ENCODE measurements around the gene ABCE1.

Gene ABCE1

GRCh38 chr4:145098675-145099037, 545 bp downstream of the ABCE1 start:
- FAIRE-seq (no peak), DNase-seq (ENCODE audit: insufficient read length, low spot score) (peak; percentile 8)
- no peak for TF ChIP-seq TAF1 (IDR thresholded peaks at IDR 0.05; ENCODE audit: low read depth, low read length)
- no peak for TF ChIP-seq SPI1 (IDR thresholded peaks at IDR 0.05; ENCODE audit: low read depth, low read length)
- no peak for TF ChIP-seq PAX5 (IDR thresholded peaks at IDR 0.05; ENCODE audit: insufficient read depth, low read length, severe bottlenecking)
- TF ChIP-seq POLR2AphosphoS5 (IDR thresholded peaks at IDR 0.05; ENCODE audit: low read depth, low read length), result no peak
- TF ChIP-seq POLR2A (IDR thresholded peaks at IDR 0.05; ENCODE audit: low read depth, low read length), result no peak
- TF ChIP-seq POU2F2 (IDR thresholded peaks at IDR 0.05; ENCODE audit: low read depth, low read length), result no peak

GRCh38 chr4:145099653-145100052, 1.5 kb downstream of the ABCE1 start:
- TF ChIP-seq POLR2AphosphoS5 (IDR thresholded peaks at IDR 0.05; ENCODE audit: low read depth, low read length), result no peak
- TF ChIP-seq TAF1 (IDR thresholded peaks at IDR 0.05; ENCODE audit: low read depth, low read length), result no peak
- no peak for TF ChIP-seq POU2F2 (IDR thresholded peaks at IDR 0.05; ENCODE audit: low read depth, low read length)
- peak; percentile 91 for TF ChIP-seq SPI1 (IDR thresholded peaks at IDR 0.05; ENCODE audit: low read depth, low read length)
- no peak for TF ChIP-seq POLR2A (IDR thresholded peaks at IDR 0.05; ENCODE audit: low read depth, low read length)
- no peak for DNase-seq (ENCODE audit: insufficient read length, low spot score)
- no peak for FAIRE-seq

- TF ChIP-seq TAF1 (IDR thresholded peaks at IDR 0.05; ENCODE audit: low read depth, low read length), result no peak
- FAIRE-seq, result peak; percentile 56
Measured at GRCh38 chr4:145101091-145101490, 3.0 kb downstream of the ABCE1 start.

GRCh38 chr4:145102619-145103018, 4.5 kb downstream of the ABCE1 start:
- TF ChIP-seq POLR2A (IDR thresholded peaks at IDR 0.05; ENCODE audit: low read depth, low read length) (no peak), POLR2AphosphoS5 (IDR thresholded peaks at IDR 0.05; ENCODE audit: low read depth, low read length) (no peak), POU2F2 (IDR thresholded peaks at IDR 0.05; ENCODE audit: low read depth, low read length) (no peak), PAX5 (IDR thresholded peaks at IDR 0.05; ENCODE audit: insufficient read depth, low read length, severe bottlenecking) (no peak), SPI1 (IDR thresholded peaks at IDR 0.05; ENCODE audit: low read depth, low read length) (no peak), TAF1 (IDR thresholded peaks at IDR 0.05; ENCODE audit: low read depth, low read length) (no peak)
- DNase-seq (ENCODE audit: insufficient read length, low spot score) (no peak), FAIRE-seq (no peak)

More at GRCh38 chr4:145101091-145101490, 3.0 kb downstream of the ABCE1 start:
- DNase-seq (ENCODE audit: insufficient read length, low spot score), result no peak

- TF ChIP-seq PAX5 (IDR thresholded peaks at IDR 0.05; ENCODE audit: insufficient read depth, low read length, severe bottlenecking), result no peak
- peak; percentile 52 for TF ChIP-seq SPI1 (IDR thresholded peaks at IDR 0.05; ENCODE audit: low read depth, low read length)
- TF ChIP-seq POLR2AphosphoS5 (IDR thresholded peaks at IDR 0.05; ENCODE audit: low read depth, low read length), result no peak
- no peak for TF ChIP-seq POLR2A (IDR thresholded peaks at IDR 0.05; ENCODE audit: low read depth, low read length)
- FAIRE-seq (no peak), DNase-seq (ENCODE audit: insufficient read length, low spot score) (no peak)
Measured at GRCh38 chr4:145103496-145103895, 5.4 kb downstream of the ABCE1 start.

GRCh38 chr4:145107126-145107525, 9.0 kb downstream of the ABCE1 start:
- TF ChIP-seq POLR2A (IDR thresholded peaks at IDR 0.05; ENCODE audit: low read depth, low read length) (no peak), SPI1 (IDR thresholded peaks at IDR 0.05; ENCODE audit: low read depth, low read length) (no peak), PAX5 (IDR thresholded peaks at IDR 0.05; ENCODE audit: insufficient read depth, low read length, severe bottlenecking) (no peak), TAF1 (IDR thresholded peaks at IDR 0.05; ENCODE audit: low read depth, low read length) (no peak), POU2F2 (IDR thresholded peaks at IDR 0.05; ENCODE audit: low read depth, low read length) (no peak), POLR2AphosphoS5 (IDR thresholded peaks at IDR 0.05; ENCODE audit: low read depth, low read length) (no peak)
- FAIRE-seq (no peak), DNase-seq (ENCODE audit: insufficient read length, low spot score) (no peak)

GRCh38 chr4:145108128-145108527, 10.0 kb downstream of the ABCE1 start:
- TF ChIP-seq POLR2A (IDR thresholded peaks at IDR 0.05; ENCODE audit: low read depth, low read length) (no peak), TAF1 (IDR thresholded peaks at IDR 0.05; ENCODE audit: low read depth, low read length) (no peak), PAX5 (IDR thresholded peaks at IDR 0.05; ENCODE audit: insufficient read depth, low read length, severe bottlenecking) (no peak), POU2F2 (IDR thresholded peaks at IDR 0.05; ENCODE audit: low read depth, low read length) (no peak), SPI1 (IDR thresholded peaks at IDR 0.05; ENCODE audit: low read depth, low read length) (no peak), POLR2AphosphoS5 (IDR thresholded peaks at IDR 0.05; ENCODE audit: low read depth, low read length) (no peak)
- FAIRE-seq, result no peak
- no peak for DNase-seq (ENCODE audit: insufficient read length, low spot score)

GRCh38 chr4:145125396-145125795, 27.3 kb downstream of the ABCE1 start:
- DNase-seq (ENCODE audit: insufficient read length, low spot score) (no peak), FAIRE-seq (no peak)
- TF ChIP-seq TAF1 (IDR thresholded peaks at IDR 0.05; ENCODE audit: low read depth, low read length) (no peak), POLR2A (IDR thresholded peaks at IDR 0.05; ENCODE audit: low read depth, low read length) (no peak), SPI1 (IDR thresholded peaks at IDR 0.05; ENCODE audit: low read depth, low read length) (no peak), POU2F2 (IDR thresholded peaks at IDR 0.05; ENCODE audit: low read depth, low read length) (no peak), PAX5 (IDR thresholded peaks at IDR 0.05; ENCODE audit: insufficient read depth, low read length, severe bottlenecking) (no peak), POLR2AphosphoS5 (IDR thresholded peaks at IDR 0.05; ENCODE audit: low read depth, low read length) (no peak)

GRCh38 chr4:145130130-145130529, 32.0 kb downstream of the ABCE1 start:
- peak; percentile 66 for FAIRE-seq

GRCh38 chr4:145130788-145131399, 32.8 kb downstream of the ABCE1 start:
- peak; percentile 63 for FAIRE-seq
- TF ChIP-seq SPI1 (IDR thresholded peaks at IDR 0.05; ENCODE audit: low read depth, low read length), result no peak
- TF ChIP-seq PAX5 (IDR thresholded peaks at IDR 0.05; ENCODE audit: insufficient read depth, low read length, severe bottlenecking), result no peak
- no peak for TF ChIP-seq POLR2A (IDR thresholded peaks at IDR 0.05; ENCODE audit: low read depth, low read length)
- no peak; the same call in 1 of the 2 replicates for TF ChIP-seq POLR2AphosphoS5 (IDR thresholded peaks at IDR 0.05; ENCODE audit: low read depth, low read length)
- no peak for TF ChIP-seq POU2F2 (IDR thresholded peaks at IDR 0.05; ENCODE audit: low read depth, low read length)
- TF ChIP-seq TAF1 (IDR thresholded peaks at IDR 0.05; ENCODE audit: low read depth, low read length), result no peak
- DNase-seq (ENCODE audit: insufficient read length, low spot score), result no peak

More at GRCh38 chr4:145130130-145130529, 32.0 kb downstream of the ABCE1 start:
- TF ChIP-seq PAX5 (IDR thresholded peaks at IDR 0.05; ENCODE audit: insufficient read depth, low read length, severe bottlenecking) (no peak), POLR2A (IDR thresholded peaks at IDR 0.05; ENCODE audit: low read depth, low read length) (0 out of 2 replicates have a peak, but pooled peaks have one; percentile 37), TAF1 (IDR thresholded peaks at IDR 0.05; ENCODE audit: low read depth, low read length) (no peak), POU2F2 (IDR thresholded peaks at IDR 0.05; ENCODE audit: low read depth, low read length) (no peak), POLR2AphosphoS5 (IDR thresholded peaks at IDR 0.05; ENCODE audit: low read depth, low read length) (no peak), SPI1 (IDR thresholded peaks at IDR 0.05; ENCODE audit: low read depth, low read length) (no peak)
- no peak for DNase-seq (ENCODE audit: insufficient read length, low spot score)
